NCI-H1694 treated with DMSO at 0.1 percent for 48 hours (cell line): ENCODE results near the gene NEDD4L.
"Not testable (repeated sequence)": the region's sequence is repeated elsewhere in the genome, so short reads cannot be mapped to it uniquely, and the experiment has no call there.

Experiments used
- DNase-seq: peaks from one replicate; lab custom pipeline; 2025; lab: John Stamatoyannopoulos, UW

The NEDD4L gene

DNA sequence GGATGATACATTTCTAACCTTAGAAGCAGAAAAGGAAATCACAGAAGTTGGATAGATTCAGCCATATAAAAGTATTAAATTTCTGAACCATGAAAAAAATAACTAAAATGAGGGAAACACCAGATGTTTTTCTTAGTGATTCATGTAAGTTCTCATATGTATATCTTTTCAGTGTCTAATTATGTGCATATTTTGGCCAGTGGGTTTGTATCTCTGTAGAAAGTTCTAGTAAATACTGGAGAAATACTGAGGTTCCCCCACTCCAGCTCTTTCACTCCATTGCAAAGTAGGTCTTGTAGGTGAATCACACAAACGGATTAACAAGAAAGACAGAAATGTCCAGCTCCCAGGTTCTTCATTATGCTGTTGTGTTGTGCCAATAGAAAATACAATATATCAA is 222.3 kb downstream of the NEDD4L start:
- no peak for DNase-seq

GRCh38 chr18:58267493-58267892 is 223.5 kb downstream of the NEDD4L start:
- DNase-seq: no peak

GRCh38 chr18:58268849-58269248 is 224.8 kb downstream of the NEDD4L start:
- no peak for DNase-seq

DNA sequence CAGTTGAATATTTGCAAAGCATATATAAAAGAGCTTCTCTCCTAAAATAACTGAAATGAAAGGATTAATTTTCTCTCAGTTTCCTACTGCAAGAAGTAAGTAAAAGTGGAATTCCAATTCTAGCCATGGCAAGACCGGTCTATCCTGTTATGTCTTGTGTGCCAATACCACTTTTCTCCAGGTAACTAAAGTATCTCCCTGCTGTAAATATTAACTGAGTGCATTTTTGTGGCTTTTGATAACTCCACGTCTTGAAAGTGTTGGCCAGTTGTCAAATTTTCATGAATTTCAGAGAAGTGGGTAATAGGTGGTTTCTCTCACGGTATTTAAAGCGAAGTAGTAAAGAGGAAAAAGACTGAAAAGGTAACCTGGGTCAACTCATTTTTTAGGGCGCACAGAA is 225.9 kb downstream of the NEDD4L start:
- no peak for DNase-seq

DNA sequence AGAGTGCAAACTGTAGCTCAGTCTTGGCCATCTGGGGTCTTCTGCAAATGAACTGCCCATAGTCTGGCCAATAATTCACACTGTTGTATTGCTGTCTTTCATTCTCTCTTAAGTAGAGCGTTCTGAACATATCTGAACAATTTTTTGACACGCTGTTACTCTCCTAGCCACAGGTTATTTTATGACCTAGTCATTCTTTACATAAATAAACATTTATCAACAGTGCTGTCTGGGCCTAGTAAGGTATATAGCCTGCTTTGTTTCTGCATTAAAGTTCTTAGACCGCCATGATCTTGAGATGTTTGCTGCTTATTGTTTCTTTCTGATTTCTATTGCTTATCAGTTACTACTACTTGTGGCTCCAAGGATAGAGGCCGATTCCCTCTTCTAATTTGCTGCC is 226.4 kb downstream of the NEDD4L start:
- DNase-seq: no peak

DNA sequence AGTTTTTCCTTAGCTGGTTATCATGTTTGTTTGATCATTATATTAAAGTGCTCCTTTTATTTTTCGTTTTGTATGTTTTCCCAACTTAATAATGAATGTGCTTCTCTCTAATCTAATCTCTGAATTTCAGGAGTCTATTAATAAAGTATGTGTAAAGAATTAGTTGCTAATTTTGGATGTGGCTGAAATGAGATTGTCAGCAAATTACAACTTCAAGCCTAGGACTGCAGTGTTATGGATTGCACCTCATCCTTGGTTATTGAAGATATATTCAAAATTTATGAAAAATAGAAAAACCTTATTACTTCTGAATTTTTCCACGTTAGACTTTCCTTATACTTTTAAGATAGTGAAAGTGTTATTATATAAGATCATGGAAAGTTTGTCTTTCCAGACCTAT is 227.7 kb downstream of the NEDD4L start:
- no peak for DNase-seq

GRCh38 chr18:58272209-58272608 is 228.2 kb downstream of the NEDD4L start:
- no peak for DNase-seq

GRCh38 chr18:58272779-58273435 is 228.9 kb downstream of the NEDD4L start:
- no peak for DNase-seq

GRCh38 chr18:58275176-58275575 is 231.2 kb downstream of the NEDD4L start:
- DNase-seq: no peak

DNA sequence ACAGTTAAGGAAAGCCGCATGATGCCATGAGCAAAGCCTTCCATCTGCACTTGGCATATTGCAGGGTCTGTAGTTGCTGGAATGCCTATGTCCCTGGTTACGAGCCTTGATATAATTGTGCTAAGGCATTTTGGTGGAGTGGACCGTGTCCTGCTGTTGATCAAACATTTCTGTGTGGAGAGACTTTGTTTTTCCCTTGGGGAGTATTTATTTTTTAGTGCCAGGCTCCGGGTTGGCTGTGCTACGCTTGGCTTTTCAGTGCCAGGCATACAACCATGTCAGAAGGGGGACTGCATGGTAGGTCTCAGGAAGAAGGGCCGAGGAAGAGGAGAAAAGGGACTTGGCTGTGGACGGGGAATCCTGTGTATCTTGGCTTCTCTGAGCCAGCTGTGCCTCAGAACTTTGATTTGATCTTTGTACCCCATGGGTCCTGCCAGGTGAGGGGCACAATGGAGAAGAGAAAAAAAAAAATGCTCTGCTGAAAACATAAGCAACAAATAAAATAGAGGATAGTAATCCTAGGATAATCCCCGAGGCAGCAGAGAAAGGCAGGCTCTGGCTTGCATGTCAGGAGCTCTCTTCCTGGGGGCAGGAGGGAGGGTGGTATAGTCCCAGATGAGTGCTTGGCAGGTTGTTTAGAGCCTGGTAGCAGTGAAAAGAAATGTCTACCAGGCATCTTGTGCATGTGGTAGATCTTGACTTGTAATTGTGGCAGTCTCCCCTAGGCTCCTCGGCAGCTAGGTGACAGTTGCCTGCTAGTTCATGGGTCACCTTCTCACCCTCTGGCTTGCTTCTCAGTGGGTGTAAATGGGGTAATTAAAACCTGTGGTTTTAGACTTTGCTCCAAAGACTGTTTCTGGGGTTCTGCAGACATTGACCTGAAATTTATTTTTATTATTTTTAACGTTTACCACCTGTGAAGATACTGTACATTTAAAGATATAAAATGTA is 233.0 kb downstream of the NEDD4L start:
- DNase-seq: no peak

DNA sequence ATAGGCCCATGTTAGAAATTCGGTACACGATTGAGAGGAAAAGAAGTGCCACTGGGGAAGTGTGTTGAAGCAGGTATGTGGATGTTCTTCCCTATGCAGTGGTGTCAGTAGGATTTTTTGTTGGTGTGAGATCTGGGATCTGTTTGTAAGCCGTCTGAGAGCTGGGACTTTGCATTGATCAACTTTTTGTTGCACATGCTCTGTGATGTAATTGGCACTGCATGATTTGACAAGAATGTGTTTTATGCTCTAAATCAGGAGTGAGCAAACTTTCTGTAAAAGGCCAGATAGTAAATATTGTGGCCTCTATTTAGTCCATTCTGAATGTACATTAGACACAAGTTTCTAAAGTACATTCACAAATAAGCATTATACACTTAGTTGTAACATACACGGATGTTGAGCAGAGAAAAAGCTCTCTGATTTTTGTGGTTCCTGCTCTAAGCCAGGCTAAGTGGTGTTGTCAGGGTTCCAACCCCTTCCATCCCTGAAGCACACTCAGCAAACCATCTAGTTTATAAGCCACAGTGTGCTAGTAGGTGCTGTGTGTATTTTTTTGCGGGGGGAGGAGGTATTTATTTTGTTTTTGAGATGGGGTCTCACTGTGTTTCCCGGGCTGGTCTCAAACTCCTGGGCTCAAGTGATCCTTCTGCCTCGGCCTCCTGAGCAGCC is 235.6 kb downstream of the NEDD4L start:
- no peak for DNase-seq

DNA sequence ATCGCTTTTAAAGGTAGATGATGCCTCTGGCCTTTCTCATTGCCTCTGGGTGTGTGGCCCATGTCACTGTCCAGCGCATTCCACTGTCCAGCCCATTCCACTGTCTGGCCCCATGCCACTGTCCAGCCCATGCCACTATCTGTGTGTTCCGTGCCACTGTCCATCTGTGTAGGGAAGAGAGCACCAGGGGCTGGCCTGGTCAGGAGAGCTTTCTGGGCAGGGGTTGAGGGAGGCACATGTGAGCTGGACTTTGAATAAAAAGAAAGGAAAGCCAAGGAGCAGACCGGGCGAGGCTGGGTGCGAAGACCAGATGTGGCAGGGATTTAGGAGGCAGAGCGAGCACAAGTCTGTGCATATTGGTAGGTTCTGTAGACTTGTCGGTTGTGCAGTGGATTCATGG is 236.2 kb downstream of the NEDD4L start:
- no peak for DNase-seq

DNA sequence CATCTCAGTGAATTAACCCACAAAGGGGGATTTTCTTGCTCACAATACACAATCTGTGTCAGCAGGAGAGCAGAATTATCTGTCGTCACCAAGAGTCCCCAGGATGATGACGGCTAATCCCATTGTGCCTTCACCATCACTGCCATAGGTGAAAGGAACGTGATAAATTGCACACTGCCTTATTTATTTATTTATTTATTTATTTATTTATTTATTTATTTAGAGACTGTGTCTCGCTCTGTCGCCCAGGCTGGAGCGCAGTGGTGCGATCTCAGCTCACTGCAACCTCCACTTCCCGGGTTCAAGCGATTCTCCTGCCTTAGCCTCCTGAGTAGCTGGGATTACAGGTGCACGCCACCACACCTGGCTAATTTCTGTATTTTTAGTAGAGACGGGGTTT is 238.8 kb downstream of the NEDD4L start:
- DNase-seq: not testable (repeated sequence)

DNA sequence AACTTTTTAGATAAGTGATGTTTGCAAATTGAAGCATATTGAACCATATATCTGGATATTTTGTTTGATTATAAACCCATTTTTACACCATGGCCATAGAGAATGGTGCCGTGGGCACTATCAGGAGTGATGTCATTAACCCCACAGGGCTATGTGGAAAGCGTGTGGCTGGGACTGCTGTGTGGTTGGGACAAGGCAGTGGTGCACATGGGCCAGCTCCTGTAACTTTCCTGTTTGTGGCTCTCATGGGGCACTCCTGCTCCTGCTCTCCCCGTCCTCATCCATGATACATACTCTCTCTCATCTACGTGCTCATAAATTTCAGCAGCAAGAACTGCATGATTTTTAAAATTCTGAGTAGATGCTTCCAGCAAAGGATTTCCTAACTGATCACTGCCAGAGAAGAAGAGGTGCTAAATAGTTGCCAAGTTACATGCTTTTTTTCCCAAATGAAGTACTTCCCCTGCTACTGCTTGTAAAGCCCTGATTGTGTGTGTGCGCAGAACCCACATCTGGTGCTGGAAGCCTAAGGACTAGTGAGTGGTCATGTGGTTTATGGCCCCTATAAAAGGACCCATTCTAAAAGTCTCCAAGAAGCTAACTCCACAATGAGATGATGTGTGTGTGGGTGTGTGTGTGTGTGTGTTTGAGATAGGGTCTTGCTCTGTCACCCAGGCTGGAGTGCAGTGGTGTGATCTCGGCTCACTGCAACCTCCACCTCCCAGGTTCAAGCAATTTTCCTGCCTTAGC is 240.8 kb downstream of the NEDD4L start:
- DNase-seq: no peak

DNA sequence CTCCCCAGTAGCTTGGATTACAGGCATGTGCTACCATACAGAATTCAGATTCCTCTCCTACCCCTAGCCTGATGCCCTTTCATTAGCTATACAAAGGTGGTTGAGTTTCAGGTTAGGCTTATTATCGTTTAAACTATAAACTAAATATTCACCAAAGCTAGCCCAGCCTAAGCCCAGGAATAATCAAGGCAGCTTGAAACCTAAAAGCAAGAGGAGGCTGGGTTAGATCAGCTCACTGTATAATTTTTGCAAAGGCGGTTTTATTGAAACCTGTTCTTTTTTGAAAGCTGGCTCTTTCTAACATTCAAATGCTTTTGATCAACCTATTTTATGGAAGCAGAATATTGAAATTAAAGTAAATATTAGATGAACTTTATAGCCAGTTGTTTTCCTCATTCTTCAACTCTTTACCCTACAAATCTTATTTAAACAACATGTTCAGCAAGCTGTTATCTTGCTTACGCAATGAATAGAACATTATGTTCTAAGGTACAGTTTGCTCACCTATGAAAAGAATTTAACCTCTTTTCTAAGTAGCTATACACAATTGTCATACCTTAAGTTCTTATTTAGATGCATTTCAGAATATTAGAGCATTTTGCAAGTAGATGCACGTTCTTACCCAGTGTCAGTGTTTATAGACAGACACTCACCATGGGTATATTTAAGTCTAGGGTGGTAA is 241.6 kb downstream of the NEDD4L start:
- no peak for DNase-seq

DNA sequence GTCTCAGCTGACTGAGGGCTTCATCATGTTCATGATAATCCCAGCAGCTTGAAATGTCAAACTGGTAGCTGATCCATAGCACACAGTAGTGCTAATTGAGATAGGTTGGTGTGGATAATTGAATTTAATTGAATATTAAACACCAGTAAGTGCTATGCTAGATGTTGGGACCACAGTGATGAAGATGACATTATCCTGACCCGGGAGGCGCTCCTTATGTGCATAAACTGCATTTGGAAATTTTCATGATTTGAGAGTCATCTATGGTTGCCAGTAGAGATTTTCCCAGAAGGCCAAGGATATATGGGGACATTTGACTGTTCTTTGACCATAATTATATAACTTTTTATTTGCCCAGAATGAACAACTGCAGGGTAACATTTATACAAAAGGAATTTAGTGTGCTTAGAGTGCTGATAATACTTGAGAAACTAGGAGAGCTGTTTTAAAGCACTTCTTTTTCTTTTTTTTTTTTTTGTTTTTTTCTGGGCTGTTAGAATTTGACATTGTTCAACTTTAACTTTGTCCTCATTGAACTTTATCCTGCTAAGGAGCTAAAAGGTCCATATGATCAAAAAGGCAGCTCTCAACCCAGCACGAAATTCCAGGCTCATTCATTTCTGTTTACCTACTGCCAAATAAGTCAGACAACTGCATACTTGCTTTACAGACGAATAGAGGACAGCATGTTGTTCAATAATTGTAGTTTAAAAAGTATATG is 242.8 kb downstream of the NEDD4L start:
- DNase-seq: no peak

DNA sequence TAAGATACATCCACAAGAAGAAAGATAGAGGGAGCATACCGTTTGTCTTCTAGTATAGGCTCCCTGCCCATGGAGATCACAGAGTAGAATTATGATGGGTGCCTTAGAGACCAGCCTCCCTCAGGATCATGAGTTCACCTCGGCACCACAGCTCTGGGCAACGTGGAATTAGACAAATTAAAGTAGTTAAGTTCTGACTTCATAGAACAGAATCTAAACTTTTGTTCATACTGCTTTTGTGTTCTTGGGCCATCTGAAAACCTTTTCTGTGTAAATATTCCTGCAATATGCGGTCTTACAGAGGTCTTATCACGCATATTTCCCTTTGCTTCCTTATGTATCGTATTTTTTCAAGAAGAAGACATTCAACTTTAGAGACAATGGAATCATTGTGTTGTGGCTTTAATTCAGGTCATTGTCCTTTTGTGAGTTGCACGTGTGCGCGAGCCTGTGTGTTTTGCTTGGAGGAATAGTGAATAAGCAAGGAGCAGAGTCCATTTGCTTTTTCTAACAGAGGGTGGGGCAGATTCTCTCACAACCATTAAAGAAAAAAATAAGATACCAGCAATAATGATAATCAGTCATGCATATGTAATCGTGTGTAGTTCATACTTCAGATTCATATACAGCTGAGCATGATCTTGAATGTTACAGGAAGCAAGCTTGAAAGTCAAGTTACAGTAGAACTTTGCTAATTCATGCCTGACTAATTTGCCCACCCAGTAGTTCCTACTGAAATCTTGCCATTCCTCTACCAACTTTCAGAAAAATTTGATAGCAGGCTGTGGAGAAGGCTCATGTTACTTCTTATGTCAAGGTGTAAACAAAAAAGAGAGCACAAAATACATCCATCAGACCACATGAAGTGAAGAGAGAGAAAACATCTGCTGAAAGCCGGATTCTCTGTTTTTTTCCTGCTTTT is 243.6 kb downstream of the NEDD4L start:
- DNase-seq: no peak

DNA sequence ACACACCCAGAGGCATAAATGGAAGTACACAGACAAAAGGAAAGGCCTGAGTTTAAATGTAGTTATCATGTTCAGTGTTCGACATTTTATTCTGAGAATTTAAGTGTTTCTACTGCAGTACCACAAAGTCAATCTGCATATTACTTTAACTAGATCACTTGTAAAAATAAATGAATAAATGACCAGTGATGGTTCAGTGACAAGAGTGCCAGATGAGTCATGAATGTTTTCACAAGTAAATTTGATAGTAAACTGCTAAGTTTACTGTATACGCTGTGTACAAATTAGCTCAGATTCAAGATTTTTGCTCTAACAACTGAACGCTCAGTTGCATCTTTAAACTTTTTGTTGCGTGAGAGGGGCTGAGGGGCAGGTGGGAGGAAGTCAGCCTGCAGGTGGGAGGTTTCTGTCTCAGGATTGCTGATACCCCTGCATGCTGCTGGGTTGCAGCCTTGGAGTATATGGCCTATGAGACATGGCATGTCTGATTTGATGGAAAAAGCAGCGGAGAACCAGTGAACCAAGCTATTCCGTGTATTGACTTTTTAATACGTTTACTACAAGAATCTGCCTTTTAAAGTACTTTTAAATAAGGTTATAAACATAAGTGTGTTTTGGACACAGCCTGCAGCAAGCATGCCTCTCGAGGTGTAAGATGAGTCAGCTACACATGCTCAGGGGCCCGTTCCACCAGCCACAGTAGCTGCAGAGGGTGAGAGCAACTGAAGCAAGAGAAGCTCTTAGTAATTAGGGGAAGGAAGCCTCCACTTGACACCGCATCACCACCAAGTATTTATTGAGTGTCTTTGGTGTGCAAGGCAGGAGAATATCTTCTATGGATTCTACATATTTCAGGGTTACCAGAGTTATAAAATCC is 245.1 kb downstream of the NEDD4L start:
- DNase-seq: no peak
